Liver (tissue), 9 donors: ENCODE measurements around the gene OSBPL5. TPM values are rescaled to one million over a fixed set of nuclear protein-coding genes. Genes with fewer than 3 reads are reported as not detected.

Experiments
- DNase-seq: peaks from one replicate; pipeline ENCODE4 v3.0.0-alpha.2; 2017; ENCODE audit warnings: low spot score
- H3K27ac ChIP-seq, 2 donors: one replicate each; pipeline ENCODE4 v1.7.0; 2013; ENCODE audit warnings: inconsistent platforms in 2 of 2, low read length in 2 of 2, control low read depth in 1 of 2, low read depth in 1 of 2, mild to moderate bottlenecking in 1 of 2
- H3K27me3 ChIP-seq, 4 donors: one replicate each; pipeline versions ENCODE4 v1.6.1 to v1.7.0; 2013; ENCODE audit warnings: low read length in 3 of 4, inconsistent platforms in 1 of 4, mild to moderate bottlenecking in 1 of 4, moderate library complexity in 1 of 4; ENCODE audit not compliant: control insufficient read depth in 4 of 4, insufficient read depth in 4 of 4
- H3K36me3 ChIP-seq, 4 donors: one replicate each; pipeline versions ENCODE4 v1.6.1 to v1.7.0; 2013; ENCODE audit warnings: low read length in 3 of 4, mild to moderate bottlenecking in 3 of 4, low read depth in 1 of 4, moderate library complexity in 1 of 4; ENCODE audit not compliant: control insufficient read depth in 4 of 4, insufficient read depth in 3 of 4
- H3K4me1 ChIP-seq, 4 donors: one replicate each; pipeline versions ENCODE4 v1.6.1 to v1.7.0; 2013; ENCODE audit warnings: low read length in 3 of 4, mild to moderate bottlenecking in 3 of 4, moderate library complexity in 1 of 4; ENCODE audit not compliant: control insufficient read depth in 4 of 4, insufficient read depth in 4 of 4
- H3K4me3 ChIP-seq, 3 donors: one replicate each; pipeline versions ENCODE4 v1.6.1 to v1.7.0; 2013; ENCODE audit warnings: low read length in 3 of 3, control low read depth in 1 of 3, low read depth in 1 of 3, mild to moderate bottlenecking in 1 of 3
- H3K9ac ChIP-seq, 2 donors: one replicate each; pipeline ENCODE4 v1.7.0; 2013; ENCODE audit warnings: low read length in 2 of 2, mild to moderate bottlenecking in 2 of 2, moderate library complexity in 2 of 2, control low read depth in 1 of 2, low read depth in 1 of 2
- H3K9me3 ChIP-seq, 4 donors: one replicate each; pipeline versions ENCODE4 v1.6.1 to v1.7.0; 2013; ENCODE audit warnings: low read length in 3 of 4; ENCODE audit not compliant: control insufficient read depth in 4 of 4
- ATF3 ChIP-seq: IDR thresholded peaks from 2 replicates; pipeline ENCODE4 v1.6.1; 2016; ENCODE audit warnings: antibody characterized with exemption
- CTCF ChIP-seq: fragments of 150-350 bp; IDR thresholded peaks from 2 replicates; pipeline ENCODE4 v1.5.1; 2017; ENCODE audit warnings: improper control_type of control experiment, low read depth, low read length; ENCODE audit not compliant: missing input control
- EGR1 ChIP-seq, 2 donors: IDR thresholded peaks; 2 replicates each; pipeline ENCODE4 v1.6.1; 2016 to 2018; ENCODE audit warnings: antibody characterized with exemption in 2 of 2, low read depth in 2 of 2
- FOXA1 ChIP-seq: IDR thresholded peaks from 2 replicates; pipeline ENCODE4 v1.6.1; 2016; ENCODE audit warnings: antibody characterized with exemption
- FOXA2 ChIP-seq: IDR thresholded peaks from 2 replicates; pipeline ENCODE4 v1.6.1; 2016; ENCODE audit warnings: antibody characterized with exemption
- GABPA ChIP-seq, 2 donors: IDR thresholded peaks in 1 of 2; conservative IDR thresholded peaks in 1 of 2; 2 replicates each; pipeline ENCODE4 v1.6.1; 2016; ENCODE audit warnings: antibody characterized with exemption in 2 of 2, mild to moderate bottlenecking in 1 of 2, moderate library complexity in 1 of 2
- HNF4A ChIP-seq, 2 donors: conservative IDR thresholded peaks; 2 replicates each; pipeline ENCODE4 v1.6.1; 2016; ENCODE audit warnings: antibody characterized with exemption in 2 of 2, mild to moderate bottlenecking in 2 of 2
- HNF4G ChIP-seq: IDR thresholded peaks from 2 replicates; pipeline ENCODE4 v1.6.1; 2016; ENCODE audit warnings: antibody characterized with exemption
- JUND ChIP-seq, 2 donors: IDR thresholded peaks; 2 replicates each; pipeline ENCODE4 v1.6.1; 2016; ENCODE audit warnings: antibody characterized with exemption in 2 of 2
- MAX ChIP-seq: IDR thresholded peaks from 2 replicates; pipeline ENCODE4 v1.6.1; 2016; ENCODE audit warnings: antibody characterized with exemption
- NR2F2 ChIP-seq: IDR thresholded peaks from 2 replicates; pipeline ENCODE4 v1.6.1; 2016; ENCODE audit warnings: antibody characterized with exemption
- RAD21 ChIP-seq, 2 donors: IDR thresholded peaks; 2 replicates each; pipeline ENCODE4 v1.6.1; 2016; ENCODE audit warnings: antibody characterized with exemption in 2 of 2, mild to moderate bottlenecking in 2 of 2
- REST ChIP-seq: IDR thresholded peaks from 2 replicates; pipeline ENCODE4 v1.6.1; 2016; ENCODE audit warnings: antibody characterized with exemption, mild to moderate bottlenecking
- RXRA ChIP-seq, 2 donors: IDR thresholded peaks; 2 replicates each; pipeline ENCODE4 v1.6.1; 2017 to 2018; ENCODE audit warnings: antibody characterized with exemption in 2 of 2, mild to moderate bottlenecking in 1 of 2
- SP1 ChIP-seq: IDR thresholded peaks from 2 replicates; pipeline ENCODE4 v1.6.1; 2018; ENCODE audit warnings: antibody characterized with exemption, mild to moderate bottlenecking
- TAF1 ChIP-seq: conservative IDR thresholded peaks from 2 replicates; pipeline ENCODE4 v1.6.1; 2016; ENCODE audit warnings: antibody characterized with exemption, mild to moderate bottlenecking
- YY1 ChIP-seq: IDR thresholded peaks from 2 replicates; pipeline ENCODE4 v1.6.1; 2016; ENCODE audit warnings: antibody characterized with exemption, mild to moderate bottlenecking
- ZBTB33 ChIP-seq: IDR thresholded peaks from 2 replicates; pipeline ENCODE4 v1.6.1; 2016; ENCODE audit warnings: antibody characterized with exemption
- WGBS: extraction: QIAGEN DNeasy Blood & Tissue Kit; methylation state at CpG from one replicate; pipeline ENCODE4 v1.1.7; 2013; 5-methylcytosine and 5-hydroxymethylcytosine counted together
- polyA plus RNA-seq, 2 donors: library from polyadenylated mRNA; stranded (reverse) in 1 of 2; unstranded in 1 of 2; fragments of 200-250 nt in 1 of 2; fragments of >200 nt in 1 of 2; fragmentation: Nextera tagmentation in 1 of 2; extraction: Ambion mirVana in 1 of 2; gene quantifications; one replicate each; pipeline versions ENCODE4 v1.2.1 to v1.2.3, GENCODE V29; 2013 to 2015
- total RNA-seq, 2 donors: library from RNA; depleted of rRNA; stranded (reverse); fragments of >200 nt; gene quantifications; one replicate each; pipeline ENCODE4 v1.2.3, GENCODE V29; 2014
- donor health status: healthy.
- donor health status: healthy.
- donor health status: healthy.
- donor health status: healthy.
- donor health status: healthy.

Gene OSBPL5
- total and polyA plus RNA-seq, 4 donors = 0.74 to 6.2 (median 3.9) TPM

- Histone ChIP-seq H3K4me1 (peaks cover 0 to 1% (median 0%) of the 10 kb centered on the region in 4 donors), H3K27me3 (no peaks in the 10 kb centered on the region), H3K9me3 (no peaks in the 10 kb centered on the region), H3K9ac (no peak overlapping the region), H3K36me3 (no peaks in the 10 kb centered on the region), H3K27ac (peak overlapping the region in 1 of 2 donors; percentile 28), H3K4me3 (no peak overlapping the region)
- no peak for DNase-seq
- TF ChIP-seq HNF4G = no peak
- no peak for TF ChIP-seq RAD21 (IDR thresholded peaks at IDR 0.05)
- no peak for TF ChIP-seq FOXA1
- no peak for TF ChIP-seq SP1
- TF ChIP-seq GABPA (IDR thresholded peaks at IDR 0.05 in 1 of 2, conservative IDR thresholded peaks at IDR 0.05 in 1 of 2) = no peak
- TF ChIP-seq EGR1 (IDR thresholded peaks at IDR 0.05; ENCODE audit: low read depth in 2 of 2) = no peak
- TF ChIP-seq YY1 = no peak
- no peak for TF ChIP-seq NR2F2
- no peak for TF ChIP-seq RXRA (IDR thresholded peaks at IDR 0.05)
- TF ChIP-seq TAF1 = no peak
- no peak for TF ChIP-seq MAX
- TF ChIP-seq ZBTB33 = no peak
- TF ChIP-seq JUND (IDR thresholded peaks at IDR 0.05) = no peak
- TF ChIP-seq REST = no peak
- no peak for TF ChIP-seq HNF4A (conservative IDR thresholded peaks at IDR 0.05)
- TF ChIP-seq ATF3 = no peak
- 92% methylated on average over 29 of the region's 29 CpGs for WGBS
Observed at GRCh38 chr11:3152471-3153110, 12.5 kb downstream of the OSBPL5 start.

GRCh38 chr11:3150726-3151125 lies 14.4 kb downstream of the OSBPL5 start:
- H3K9ac ChIP-seq = no peak overlapping the region
- no peak overlapping the region for H3K27ac ChIP-seq
- TF ChIP-seq EGR1 (IDR thresholded peaks at IDR 0.05; ENCODE audit: low read depth in 2 of 2) (no peak), FOXA2 (no peak), RAD21 (IDR thresholded peaks at IDR 0.05) (no peak), YY1 (no peak), ZBTB33 (no peak), FOXA1 (no peak), CTCF (no peak)
- peaks cover 0 to 1% (median 0%) of the 10 kb centered on the region in 4 donors for H3K4me1 ChIP-seq
- no peaks in the 10 kb centered on the region for H3K9me3 ChIP-seq
- WGBS = 92% methylated on average over 14 of the region's 14 CpGs
- no peak for DNase-seq
- H3K4me3 ChIP-seq = no peak overlapping the region
- no peaks in the 10 kb centered on the region for H3K36me3 ChIP-seq
- no peaks in the 10 kb centered on the region for H3K27me3 ChIP-seq
